NCI-H2081 treated with DMSO at 0.1 percent for 48 hours (cell line): ENCODE measurements around the gene PPP1R13B.

Experiments
- DNase-seq: peaks from one replicate; lab custom pipeline; 2025; lab: John Stamatoyannopoulos, UW

PPP1R13B gene

GRCh38 chr14:103711516-103712431, 135.6 kb downstream of the PPP1R13B start:
- no peak for DNase-seq

DNA sequence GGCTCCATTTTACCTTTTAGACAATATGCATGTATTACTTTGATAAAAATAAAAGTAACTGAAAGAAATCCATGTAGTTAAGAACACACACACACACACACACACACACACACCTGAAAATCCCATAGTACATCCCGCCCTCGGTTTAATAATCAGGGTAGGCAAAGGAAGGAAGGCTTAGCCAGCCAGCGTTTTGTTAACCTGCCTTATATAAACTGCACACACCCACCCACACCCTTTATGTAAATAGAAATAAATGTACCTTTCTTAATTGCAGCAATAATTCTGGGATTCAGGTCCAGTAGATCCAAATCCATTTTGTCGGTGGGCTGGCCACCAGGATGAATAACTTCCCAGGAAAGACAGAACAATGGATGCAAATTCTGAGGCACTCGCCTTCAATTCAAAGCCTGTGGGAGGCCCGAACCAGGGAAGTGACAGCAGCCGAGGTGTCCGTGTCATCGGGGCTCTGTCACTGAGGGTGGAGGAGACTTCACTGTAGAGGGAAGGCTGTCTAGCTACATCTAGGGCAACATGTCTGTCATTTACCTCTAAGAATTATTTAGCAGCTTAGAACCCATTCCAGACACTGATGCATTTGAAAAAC, 136.5 kb downstream of the PPP1R13B start:
- DNase-seq: no peak

DNA sequence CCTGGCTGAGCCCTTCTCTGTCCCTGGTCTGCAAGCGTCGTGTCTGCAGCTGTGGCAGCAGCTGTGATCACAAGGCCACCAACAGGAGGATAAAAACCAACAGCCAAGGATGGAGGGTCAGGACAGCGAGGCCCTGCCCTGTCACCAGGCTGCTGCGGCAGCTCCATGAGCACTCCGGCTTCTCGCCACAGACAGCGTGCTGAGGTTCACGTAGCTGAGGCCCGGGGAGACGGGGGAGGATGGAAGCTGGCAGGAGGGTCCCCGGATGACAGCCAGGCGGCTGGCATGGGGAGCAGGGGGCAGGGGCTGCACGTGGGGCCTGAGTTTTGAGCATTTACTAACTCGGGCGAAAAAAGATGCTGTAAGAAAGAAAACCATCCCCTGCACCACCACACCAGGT, 137.6 kb downstream of the PPP1R13B start:
- no peak for DNase-seq

GRCh38 chr14:103708750-103709187, 138.6 kb downstream of the PPP1R13B start:
- no peak for DNase-seq

GRCh38 chr14:103707329-103708263, 139.8 kb downstream of the PPP1R13B start:
- DNase-seq: no peak

DNA sequence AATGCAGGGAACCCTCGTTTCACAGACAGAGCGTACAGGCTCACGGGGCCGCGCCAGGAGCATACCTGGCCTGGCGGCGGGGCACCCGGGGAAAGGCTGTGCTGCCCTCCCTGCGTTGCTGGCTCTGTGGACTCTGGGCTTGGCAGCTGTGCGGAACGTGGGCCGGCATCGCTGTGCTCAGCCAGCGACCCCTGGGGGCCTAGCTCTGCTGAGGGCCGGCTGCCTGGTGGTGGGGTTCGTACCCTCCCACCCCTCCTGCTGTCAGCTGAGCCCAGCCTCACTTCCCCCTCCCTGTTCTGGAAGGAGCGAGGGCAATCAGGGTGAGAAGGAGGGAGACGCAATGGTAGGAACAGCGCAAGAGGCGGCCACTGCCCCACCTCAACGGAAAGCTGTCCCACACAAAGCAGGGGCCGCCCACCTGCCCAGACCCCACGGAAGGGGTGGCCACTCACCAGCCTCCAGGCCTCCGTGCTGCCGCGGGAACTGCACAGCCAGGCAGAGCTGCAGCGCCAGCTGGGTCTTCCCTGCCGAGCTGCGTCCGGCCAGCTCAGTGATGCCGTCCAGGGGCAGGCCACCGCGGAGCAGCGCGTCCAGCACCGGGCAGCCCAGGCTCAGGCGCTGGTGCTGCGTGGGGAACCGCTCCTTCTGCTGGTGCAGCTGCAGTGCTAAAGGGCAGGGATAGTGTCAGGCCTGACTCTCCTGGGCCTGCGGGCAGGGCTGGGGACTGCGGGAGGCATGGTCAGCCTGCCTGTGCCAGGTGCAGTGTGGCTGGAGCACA, 140.6 kb downstream of the PPP1R13B start:
- DNase-seq: no peak

GRCh38 chr14:103705504-103706284, 141.7 kb downstream of the PPP1R13B start:
- DNase-seq: no peak

DNA sequence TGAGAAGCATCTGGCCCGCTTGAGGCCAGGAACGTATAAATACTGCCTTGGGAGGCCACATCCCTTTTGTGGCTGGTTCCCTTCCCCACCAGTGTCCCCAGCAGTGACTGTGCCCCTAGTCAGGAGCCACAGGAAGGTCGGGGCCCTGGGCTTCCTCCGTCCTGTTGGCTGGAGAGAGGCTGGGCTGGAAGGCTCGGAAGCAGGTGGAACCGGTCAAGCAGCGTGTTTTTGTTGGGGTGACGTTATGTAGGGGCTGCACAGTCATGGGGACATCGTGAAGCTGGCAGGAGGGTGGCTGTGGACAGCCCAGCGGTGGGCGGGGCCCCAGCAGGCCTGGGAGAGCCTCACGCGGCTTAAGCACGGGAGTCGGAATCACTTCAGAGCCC, 142.3 kb downstream of the PPP1R13B start:
- no peak for DNase-seq

DNA sequence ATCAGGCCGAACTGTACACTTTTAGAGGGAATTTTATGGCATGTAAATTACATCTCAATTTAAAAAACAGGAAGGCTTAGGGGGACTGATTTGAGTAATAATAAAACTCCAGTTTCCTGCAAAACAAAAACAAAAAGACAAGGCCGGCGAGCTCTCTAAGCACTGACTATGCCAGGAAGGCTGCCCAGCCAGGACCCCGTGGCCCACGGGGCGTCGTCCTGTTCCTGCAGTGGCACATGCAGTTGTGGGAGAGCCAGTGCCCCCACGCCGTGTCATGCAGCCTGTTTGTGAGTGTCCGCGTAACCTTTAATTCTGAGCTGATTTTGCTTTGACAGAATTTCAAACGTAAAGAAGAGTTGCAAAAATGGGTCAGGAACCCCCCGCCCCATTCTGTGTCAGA, 142.7 kb downstream of the PPP1R13B start:
- no peak for DNase-seq

DNA sequence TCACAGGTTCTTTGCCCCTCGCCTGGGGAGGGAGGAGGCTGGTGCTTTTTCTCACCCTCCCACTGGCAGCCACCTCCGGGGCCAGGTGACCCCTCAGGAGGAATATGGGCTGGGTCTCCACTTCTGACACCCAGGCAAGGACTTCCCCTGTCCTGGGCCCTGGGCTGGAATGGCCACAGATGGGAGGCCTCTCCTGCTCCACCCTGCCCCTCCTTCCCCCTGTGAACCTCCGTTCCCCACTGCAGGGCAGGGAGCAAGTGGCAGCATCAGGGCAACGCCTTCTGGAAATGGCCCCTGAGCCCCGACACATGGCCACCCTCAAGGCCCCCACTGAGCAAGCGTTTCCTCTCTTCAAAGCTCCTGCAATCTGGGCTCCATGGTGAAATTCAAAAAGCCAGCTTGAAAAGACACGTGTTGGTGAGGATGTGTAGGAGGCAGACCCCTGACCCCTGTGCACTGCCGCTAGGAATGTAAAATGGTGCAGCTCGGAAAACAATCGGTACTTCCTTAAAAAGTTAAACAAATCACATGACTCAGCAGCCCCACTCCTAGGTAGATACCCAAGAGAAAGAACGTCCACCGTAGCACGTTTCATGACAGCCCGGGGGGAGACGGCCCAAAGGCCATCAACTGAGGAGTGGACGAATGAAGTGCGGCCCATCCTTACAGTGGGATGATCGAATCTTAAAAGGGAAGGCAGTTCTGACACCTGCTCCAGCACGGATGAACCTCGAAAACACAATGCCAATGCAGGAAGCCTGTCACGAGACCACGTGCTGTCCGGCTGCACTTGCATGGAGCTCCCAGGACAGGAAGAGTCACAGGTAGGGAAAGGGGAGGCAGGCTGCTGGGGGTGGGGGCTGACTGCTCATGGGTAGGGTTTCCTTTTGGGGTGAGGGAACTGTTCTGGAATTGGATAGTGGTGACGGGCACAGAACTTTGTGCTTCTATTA, 143.7 kb downstream of the PPP1R13B start:
- no peak for DNase-seq

DNA sequence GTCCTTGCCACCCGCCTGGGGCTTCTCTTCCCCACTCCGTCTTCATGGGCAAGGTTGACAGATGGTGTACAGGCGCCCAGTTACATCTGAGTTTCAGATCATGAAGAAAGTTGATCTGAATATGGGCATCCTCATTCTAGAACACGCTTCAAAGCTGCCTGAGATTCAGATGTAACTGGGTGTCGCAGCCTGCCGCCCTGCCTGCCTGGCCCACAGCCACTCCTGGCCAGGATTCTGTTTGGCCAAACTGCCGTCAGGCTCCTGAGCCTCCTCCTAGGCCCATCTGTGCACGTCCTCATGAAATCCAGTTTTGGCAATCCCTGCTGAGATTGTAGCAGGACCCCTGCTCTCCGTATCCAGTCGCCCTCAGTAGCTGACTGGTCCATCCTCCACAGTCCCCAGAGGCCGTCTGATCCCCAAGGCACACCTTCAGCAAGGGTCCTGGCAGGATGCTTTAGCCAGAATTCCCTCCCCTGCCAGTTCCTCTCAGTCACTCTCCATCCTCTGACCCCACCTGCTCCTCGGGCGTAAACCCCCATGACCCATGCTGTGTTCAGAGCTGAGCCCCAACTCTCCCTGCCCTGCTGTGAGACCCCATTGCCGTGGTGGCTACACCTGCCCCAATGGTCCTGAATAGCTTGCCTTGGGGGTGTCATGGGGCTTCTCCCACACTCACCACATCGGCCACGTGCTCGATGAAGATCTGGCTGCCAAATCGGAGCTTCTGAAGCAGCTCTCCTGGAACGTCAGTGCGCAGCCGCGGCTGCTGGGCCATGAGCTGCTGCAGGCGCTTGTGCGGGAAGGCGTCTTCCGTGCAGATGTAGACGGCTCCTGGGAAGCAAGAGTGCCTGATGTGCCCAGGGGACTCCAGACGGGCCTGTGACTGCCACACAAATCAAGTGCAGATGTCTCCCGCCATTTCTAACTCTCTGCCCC, 144.6 kb downstream of the PPP1R13B start:
- DNase-seq: no peak

- DNase-seq: no peak
Measured at GRCh38 chr14:103702095-103702494, 145.3 kb downstream of the PPP1R13B start.

GRCh38 chr14:103700753-103701490, 146.5 kb downstream of the PPP1R13B start:
- no peak for DNase-seq

DNA sequence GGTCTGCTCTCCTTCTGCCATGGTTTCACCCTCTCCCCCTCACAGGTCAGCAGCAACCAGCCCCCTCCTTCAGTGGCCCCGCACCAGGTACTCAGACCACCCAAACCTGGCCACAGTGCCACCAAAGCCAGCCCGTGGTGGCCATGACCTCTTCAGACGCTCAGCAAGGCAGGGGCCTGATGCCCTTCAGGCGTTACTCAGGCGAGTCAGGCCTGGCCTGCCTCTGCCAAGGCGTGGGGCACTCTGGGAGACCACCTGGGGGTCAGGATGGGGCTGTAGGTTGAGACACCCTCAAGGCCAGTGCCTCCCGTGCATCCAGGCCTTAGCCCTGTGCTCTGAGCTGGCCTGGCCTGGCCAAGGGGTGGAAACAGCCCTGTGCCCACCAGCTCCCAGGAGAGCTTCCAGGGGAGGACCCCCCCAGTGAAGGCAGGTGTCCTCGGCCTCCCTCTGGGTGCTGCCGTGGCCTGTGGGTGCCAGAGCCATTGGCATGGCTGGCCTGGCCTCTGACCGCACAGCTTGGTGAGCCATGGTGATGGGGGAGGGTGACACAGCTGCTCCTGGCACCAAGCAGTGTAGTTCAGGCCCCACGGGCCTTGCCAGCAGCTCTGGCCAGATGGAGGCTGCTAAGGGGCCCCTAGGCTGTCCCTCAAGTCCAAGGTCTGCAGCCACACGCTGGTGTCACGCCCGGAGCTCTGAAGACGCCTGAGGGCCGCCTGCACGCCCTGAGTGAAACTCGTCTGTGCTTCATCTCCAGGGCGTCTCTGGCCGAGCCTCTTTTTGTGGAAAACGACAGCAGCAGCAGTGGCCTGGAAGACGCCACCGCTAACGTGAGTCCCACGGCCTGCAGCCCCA, 147.2 kb downstream of the PPP1R13B start:
- DNase-seq: no peak

GRCh38 chr14:103699261-103699661, 148.1 kb downstream of the PPP1R13B start:
- no peak for DNase-seq

DNA sequence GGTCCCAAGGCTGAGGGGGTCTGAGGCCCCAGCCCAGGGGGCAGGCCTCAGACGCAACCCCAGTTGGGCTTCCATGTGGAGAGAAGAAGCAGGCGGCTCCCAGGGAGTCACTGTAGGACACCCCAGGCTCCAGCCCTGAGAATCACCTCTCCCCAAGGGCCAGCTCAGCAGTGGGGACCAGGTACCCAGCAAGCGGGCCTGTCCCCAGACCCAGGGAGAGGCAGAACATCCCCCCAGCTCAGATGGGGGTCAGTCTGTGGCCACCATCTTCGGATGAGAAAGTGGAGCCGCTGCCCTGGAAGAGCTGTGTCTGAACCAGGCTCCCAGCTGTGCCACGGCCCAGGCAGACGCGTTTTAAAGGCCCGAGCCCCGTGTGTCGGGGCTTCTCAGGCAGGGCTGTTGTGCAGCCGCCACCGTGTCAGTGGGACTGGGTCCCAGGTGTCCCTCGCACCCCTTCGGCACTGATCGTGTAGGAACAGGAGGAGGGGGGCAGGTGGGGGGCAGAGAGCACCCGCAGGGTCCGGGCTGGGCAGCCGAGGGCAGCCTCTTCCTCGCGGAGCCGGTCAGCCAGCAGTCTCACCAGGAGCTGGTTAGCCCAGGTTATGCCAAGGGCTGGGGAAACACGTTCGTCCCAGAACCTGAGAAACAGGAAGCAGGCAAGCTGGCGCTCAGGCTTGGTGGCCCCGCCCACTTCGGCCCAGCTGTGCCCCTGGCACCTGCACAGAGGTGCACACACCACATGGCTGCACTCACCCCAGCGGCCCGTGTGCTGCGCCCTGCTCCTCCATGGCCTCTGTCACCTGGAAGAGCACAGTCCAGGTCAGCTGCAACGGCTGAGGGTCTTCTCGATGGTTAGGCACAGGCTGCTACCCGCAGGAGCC, 148.8 kb downstream of the PPP1R13B start:
- DNase-seq: no peak
